Frontal cortex (tissue), 4 donors: ENCODE results near the gene FAHD2A. TPM values are rescaled to one million over a fixed set of nuclear protein-coding genes. Genes with fewer than 3 reads are reported as not detected.
"Not testable (repeated sequence)": the region's sequence is repeated elsewhere in the genome, so short reads cannot be mapped to it uniquely, and the experiment has no call there.

Experiments used
- DNase-seq, 2 donors: peaks; one replicate each; pipeline ENCODE4 v3.0.0; 2012; ENCODE audit warnings: low spot score in 2 of 2
- FAIRE-seq: peaks from 2 replicates; lab custom pipeline; 2012; peaks lifted over from hg19 to GRCh38; lab: Jason Lieb, UNC
- total RNA-seq: library from RNA; depleted of rRNA; stranded (reverse); fragments of >200 nt; gene quantifications from one replicate; pipeline ENCODE4 v1.2.3, GENCODE V29; 2014
- donor health status: control.
- donor health status: control.
- donor health status: control.

The FAHD2A gene
- total RNA-seq, 1 donor from 2014 or later: 5.7 TPM

DNA sequence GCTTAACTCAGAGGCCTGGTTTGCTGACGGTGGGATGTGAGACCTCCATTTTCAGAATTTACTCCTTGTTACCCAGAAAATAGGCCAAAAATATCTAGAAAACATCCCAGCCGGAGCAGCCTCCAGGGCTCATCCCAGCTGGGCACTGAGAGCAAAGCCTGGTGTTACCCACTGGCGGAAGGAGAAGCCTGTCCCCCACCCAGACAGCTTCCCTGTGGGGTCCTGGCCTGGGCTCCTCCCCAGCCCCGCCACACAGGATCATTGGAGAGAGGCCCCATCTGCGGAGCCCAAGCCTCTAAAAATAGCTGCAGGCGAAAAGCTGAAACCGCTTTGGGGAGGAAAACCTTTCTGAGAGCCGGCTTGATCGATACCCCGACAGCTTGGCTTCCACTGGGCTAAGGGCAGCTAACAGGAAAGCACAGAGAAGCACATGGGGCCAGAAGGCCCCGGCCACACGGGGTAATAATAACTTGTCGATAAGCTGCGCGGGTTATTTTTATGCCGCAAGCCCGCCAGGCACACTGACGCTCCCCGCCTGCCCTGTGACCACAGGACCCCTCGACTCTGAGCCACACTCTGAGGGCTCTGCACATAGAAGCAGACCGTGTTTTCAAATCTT is 26.9 kb upstream of the FAHD2A start:
- no peak for DNase-seq
- FAIRE-seq: no peak

DNA sequence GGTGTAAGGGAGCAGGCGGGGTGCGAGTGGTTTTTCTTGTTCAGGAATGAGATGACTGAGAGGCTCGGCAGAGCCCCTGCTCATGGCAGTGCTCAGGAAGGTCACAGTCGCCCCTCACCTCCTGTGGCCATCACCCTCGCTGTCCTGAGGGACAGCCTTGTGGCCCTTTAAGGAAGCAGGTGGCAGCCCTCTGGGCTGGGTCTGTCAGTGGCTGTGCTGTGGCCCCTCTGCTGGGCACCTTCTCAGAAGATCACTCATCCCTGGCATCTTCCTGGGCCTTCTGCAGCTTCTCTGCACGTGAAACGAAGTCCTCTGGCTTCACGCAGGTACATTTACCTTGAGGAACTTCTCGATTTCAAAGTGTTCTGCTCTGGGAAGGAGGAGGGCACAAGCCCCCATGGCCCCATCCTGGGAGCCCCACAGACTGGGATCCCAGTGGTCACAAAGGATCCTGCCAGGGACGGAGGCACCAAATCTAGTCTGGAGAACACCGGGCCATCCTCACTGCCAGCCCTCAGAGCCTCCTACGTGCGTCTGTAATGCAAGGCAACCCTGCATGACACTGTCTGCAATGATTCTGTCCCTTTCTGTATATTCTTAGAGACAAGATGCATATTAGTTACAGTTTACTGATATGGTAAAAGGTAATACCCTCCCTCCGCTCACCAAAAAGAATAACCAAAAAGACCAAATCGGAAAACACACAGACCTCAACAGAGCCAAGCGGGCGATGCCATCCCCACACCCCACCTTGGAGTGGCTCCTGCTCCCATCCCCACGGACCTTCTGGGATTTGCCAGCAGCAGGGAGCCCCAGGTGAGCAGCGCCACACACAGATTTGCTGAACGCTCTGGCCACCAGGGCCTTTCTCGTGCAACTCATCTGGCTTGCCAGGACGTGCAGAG is 25.9 kb upstream of the FAHD2A start:
- FAIRE-seq: no peak
- no peak for DNase-seq

DNA sequence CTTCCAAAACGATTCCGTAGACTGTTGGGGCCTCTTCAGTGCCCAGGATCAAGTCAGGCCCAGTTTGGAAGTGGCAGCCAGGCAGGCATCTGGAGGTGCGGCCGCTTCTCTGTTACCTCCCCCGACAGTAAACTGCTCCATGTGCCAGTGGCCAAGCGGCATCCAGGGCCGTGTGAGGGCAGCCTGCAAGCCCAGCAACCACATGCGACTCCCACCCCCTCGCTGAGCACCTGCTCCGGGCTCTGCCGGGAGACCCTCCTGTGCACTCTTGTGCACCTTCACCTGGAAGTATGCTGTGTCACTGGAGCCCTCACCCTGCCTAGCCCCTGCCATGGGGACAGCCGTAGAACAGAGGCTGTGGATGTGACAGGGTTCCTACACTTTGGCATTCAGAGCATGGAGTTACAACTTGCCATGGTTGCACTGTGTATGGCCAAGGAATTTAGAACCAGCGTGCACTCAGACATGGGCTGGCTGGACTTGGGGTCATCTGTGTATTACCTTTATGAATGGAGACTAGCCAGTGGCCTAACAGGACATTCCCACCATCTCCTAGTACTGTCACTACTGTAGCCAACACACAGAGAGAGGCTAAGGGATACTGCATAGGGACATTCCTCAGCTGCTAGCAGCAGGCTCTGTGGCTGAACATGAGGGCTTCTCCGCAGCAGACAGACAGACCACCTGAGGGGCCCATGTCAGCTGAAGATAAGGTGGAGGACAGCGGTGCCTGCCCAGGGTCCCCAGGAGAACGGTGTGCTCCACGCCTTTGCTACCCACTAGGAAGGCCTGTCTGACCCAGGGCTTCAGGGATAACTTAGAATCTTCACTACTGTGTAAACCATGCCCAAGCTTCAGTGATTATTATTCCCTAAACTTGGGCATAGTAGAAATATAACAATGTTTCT is 25.0 kb upstream of the FAHD2A start:
- FAIRE-seq (no peak), DNase-seq (no peak)

DNA sequence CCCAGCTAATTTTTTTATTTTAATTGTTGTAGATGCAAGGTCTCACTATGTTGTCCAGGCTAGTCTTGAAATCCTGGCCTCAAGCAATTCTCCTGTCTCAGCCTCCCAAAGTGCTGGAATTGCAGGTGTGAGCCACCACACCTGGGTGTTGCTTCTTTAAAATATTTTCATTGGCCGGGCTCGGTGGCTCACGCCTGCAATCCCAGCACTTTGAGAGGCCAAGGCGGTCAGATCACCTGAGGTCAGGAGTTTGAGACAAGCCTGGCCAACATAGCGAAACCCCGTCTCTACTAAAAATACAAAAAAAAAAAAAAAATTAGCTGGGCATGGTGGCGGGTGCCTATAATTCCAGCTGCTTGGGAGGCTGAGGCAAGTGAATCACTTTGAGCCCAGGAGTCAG is 24.2 kb upstream of the FAHD2A start:
- DNase-seq, FAIRE-seq: not testable (repeated sequence)

DNA sequence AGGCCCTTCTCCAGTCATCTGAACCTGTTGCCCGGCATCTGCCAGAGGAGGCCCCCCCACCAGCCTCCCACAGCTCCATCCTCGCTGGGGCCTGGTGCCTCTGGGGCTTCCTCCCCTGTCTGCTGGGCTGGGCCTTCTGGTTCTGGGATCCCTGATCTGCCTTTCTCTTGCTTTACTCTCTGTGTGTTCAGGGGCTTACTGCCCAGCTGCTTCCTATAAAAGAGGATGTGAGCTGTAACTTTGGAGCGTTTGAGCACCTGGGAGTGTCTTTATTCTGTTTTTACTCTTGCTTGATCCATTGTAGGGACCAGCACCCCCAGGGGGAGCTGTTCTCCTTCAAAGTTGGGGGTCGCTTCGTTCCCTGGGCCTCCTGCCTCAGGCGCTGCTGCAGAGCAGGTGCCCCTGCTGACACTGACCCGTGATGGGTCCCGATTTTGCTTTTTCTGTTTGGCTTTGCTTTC is 23.1 kb upstream of the FAHD2A start:
- DNase-seq (no peak), FAIRE-seq (no peak)

DNA sequence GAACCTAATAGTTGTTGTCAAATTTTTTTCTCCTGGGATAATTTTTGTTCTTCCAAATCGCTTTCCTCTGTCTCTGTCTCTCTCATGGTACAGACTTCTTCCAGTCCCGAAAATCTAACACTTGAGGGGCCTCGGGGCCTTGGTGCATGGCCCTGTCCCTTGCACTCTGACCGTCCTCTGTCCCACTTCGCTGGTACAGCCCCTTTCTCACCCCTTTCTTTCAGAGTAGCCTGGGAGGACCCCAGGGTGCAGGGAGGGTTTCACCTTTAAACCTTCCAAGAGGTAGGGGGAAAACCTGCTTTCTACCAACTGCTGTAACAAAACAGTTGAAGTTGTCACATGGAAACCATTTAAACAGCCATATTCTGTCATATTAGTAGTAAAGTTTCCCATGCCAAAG is 22.2 kb upstream of the FAHD2A start:
- no peak for FAIRE-seq
- no peak for DNase-seq

DNA sequence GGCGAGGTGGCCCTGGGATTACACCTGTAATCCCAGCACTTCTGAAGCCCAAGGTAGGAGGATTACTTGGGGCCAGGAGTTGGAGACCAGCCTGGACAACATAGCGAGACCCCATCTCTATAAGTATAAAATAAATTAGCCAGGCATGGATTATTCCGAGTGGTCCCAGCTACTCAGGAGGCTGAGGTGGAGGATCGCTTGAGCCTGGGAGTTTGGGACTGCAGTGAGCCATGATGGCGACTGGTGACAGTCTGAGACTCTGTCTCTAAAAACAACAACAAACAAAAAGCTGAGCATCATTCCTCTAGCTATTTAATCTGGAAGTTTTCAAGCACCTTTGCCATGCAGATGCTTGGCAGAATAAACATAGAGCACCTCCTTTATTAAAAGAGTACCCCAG is 21.8 kb upstream of the FAHD2A start:
- DNase-seq (no peak), FAIRE-seq (no peak)

DNA sequence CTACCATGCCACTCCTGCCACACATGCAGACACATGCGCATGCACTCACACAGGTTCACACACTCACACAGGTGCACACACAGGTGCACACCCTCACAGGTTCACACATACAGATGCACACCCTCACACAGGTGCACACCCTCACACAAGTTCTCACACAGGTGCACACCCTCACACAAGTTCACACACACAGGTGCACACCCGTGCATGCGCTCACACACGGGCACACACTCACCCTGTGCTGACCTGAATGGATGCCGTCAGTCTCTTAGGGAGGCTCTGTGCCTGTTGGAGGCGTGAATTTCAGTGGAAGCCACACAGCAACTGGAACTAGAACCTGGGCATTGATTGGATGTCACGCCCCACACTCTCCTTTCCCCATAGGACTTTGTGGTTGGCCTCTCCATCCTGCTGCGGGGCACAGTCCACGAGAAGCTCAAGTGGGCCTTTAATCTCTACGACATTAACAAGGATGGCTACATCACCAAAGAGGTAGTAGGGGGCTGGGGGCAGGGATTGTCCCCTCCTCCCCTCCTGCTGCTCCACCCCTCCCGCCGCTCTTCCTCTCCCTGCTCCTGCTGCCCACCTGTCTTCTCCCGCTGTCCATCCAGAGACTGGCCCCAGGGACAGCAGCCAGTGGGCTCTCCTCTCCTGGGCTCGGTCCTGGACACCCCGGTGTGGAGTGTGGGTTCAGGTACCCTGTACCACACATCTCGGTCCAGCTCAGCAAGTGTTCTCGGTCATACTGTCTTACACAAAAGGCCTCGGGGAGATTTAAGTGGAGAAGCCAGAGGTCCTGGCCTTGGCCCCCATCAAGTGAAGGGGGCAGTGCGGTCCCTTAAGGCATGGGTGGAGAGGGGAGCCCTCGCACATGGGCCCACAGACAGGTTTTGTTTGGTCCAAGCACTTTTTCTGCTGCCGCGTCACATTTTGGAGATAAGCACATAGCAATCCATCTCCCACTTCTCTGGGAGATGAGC is 21.0 kb upstream of the FAHD2A start:
- FAIRE-seq: no peak
- no peak for DNase-seq

DNA sequence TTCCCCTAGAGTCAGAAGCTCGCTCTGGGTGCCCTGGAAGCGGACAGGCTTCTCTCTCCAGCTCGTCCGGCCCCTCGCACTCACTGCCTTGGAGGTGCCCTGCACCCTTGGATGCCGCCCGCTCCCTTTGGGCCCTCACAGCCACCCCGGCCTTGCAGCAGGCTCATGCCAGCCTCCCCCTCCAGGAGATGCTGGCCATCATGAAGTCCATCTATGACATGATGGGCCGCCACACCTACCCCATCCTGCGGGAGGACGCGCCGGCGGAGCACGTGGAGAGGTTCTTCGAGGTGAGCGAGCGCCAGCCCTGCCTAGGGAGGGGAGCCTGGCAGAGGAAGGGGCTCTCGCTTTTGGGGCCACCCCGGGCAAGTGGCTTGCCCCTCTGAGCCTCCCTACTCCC is 20.3 kb upstream of the FAHD2A start:
- FAIRE-seq (no peak), DNase-seq (no peak)

DNA sequence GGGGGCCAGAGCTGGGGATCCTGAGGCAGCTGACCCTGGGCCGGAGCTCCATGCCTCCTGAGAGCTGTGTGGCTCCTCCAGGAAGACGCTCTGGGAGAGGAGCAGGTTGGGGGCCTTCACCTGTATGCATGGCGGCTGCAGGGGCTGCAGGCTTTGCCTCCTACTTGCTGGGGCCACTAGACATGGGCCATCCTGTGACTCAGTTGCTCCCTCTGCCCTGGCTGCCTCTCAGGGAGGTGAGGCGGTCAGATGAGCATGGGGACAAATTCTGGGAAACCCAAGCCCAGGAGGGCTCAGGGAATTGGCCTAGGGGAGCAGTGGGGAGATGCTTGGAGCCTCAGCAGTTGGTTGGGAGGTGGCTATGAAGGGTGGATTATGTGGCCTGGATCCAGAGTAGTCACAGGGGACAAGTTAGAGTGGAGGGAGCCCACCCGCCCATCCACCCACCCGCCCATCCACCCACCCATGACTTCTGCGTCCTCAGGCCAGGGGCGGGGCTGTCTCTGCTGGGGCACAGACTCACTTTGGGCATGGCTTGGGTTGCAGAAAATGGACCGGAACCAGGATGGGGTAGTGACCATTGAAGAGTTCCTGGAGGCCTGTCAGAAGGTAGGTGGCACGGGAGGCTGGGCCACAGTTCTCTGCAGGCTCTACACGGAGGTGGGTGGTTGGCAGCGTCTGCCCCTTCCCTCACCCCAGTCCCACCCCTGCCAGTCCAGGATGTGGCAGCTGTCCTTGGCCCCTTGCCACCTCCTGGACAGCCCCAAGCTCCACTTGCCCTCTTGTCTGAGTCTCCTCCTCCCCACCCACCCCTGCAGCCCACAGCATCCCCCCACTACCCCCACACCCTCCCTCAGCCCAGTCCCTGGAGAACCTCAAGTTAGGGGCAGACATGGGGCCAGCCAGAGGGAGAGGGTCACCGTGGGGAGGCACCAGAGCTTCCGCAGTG is 19.5 kb upstream of the FAHD2A start:
- no peak for DNase-seq
- no peak for FAIRE-seq

DNA sequence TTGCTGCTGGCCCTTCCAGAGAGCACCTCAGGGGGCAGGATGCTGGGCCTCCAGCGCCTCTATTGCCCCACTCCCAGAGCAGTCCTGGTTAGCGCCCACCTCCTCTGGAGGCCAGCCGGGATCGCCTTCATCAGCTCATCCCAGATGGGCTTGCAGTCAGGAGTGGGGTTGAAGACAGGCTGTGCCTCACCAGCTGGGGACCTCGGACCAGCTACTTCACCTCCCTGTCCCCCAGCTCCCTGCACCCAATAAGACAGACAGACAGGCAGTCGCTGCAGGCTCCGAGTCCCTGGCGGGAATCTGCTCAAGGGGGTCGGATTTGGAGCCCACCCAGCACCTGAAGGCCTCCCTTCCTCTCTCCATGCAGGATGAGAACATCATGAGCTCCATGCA is 18.9 kb upstream of the FAHD2A start:
- no peak for DNase-seq
- FAIRE-seq: no peak

DNA sequence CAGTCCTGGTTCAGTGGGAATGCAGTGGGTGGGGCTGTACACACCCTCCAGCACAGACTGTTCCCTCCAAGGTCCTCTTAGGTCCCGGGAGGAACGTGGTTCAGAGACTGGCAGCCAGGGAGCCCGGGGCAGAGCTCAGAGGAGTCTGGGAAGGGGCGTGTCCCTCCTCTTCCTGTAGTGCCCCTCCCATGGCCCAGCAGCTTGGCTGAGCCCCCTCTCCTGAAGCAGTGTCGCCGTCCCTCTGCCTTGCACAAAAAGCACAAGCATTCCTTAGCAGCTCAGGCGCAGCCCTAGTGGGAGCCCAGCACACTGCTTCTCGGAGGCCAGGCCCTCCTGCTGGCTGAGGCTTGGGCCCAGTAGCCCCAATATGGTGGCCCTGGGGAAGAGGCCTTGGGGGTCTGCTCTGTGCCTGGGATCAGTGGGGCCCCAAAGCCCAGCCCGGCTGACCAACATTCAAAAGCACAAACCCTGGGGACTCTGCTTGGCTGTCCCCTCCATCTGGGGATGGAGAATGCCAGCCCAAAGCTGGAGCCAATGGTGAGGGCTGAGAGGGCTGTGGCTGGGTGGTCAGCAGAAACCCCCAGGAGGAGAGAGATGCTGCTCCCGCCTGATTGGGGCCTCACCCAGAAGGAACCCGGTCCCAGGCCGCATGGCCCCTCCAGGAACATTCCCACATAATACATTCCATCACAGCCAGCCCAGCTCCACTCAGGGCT is 17.5 kb upstream of the FAHD2A start:
- DNase-seq (no peak), FAIRE-seq (no peak)

DNA sequence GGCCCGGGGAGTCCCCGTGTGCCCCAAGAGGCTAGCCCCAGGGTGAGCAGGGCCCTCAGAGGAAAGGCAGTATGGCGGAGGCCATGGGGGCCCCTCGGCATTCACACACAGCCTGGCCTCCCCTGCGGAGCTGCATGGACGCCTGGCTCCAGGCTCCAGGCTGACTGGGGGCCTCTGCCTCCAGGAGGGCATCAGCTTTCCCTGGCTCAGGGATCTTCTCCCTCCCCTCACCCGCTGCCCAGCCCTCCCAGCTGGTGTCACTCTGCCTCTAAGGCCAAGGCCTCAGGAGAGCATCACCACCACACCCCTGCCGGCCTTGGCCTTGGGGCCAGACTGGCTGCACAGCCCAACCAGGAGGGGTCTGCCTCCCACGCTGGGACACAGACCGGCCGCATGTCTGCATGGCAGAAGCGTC is 16.9 kb upstream of the FAHD2A start:
- FAIRE-seq: no peak
- no peak for DNase-seq

DNA sequence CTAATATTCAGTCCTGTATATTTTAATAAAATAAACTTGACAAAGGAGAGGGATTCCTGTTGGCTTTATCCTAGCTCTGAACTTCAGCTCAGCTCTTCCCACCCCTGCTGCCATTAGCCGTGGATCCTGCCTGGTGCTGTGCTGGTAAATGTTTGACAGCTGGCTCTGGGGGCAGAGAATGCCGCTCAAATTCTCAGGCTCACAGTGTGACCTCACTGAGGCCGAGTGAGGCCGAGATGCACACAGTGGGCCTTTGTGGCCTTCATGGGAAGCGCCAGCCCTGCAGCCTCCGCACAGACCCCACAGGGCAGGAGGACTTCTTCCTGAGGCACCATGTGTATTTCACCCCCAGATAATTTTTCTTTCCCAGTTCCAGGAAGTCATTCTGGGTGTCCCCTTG is 16.5 kb upstream of the FAHD2A start:
- DNase-seq: no peak
- no peak for FAIRE-seq

DNA sequence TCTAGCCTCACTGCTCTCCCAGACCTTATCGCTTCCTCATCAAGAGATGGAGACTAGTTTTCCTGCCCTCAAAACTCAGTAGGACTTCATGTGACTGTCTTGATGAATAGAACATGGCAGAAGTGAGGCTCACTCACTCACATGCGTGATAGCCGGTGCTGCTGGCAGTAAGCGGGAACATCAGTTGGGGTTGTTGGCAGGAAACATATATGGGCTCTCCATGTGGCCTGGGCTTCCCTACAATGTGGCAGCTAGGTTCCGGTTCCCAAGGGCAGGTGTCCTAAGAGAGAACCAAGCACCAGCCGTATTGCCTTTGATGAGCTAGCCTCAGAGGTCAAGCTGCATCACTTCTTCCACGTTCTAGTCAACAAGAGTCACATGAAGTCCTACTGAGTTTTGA is 15.2 kb upstream of the FAHD2A start:
- DNase-seq: no peak

DNA sequence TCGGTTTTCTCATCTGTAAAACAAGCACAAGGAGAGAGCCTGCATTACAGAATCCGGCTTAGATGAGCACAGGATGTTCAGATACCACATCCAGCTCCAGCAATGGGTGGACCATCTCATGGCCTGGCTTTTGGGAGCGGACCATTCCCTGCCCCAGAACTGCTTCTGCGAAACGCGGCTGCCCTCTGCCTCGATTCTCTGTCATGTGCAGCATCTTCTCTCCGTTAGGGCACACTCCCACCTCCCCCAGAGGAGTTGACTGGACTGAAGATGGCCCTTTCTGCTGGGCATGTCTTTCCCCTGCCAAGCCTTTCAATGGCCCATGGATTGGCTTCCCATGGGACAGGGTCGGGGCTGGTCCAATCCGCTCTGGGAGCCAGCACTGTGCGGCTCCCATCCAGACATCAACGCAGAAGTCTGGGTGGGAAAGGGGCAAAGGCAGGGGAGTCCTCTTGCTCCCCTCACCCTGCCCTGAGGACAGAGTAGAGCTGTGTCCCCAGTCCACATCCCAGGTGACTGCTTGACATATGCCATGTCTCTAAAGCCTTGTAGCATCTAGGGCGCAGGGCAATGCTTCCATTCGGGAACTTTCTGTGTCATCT is 14.3 kb upstream of the FAHD2A start:
- DNase-seq (no peak), FAIRE-seq (no peak)

More for the DNA sequence above, 15.2 kb upstream of the FAHD2A start:
- no peak for FAIRE-seq

DNA sequence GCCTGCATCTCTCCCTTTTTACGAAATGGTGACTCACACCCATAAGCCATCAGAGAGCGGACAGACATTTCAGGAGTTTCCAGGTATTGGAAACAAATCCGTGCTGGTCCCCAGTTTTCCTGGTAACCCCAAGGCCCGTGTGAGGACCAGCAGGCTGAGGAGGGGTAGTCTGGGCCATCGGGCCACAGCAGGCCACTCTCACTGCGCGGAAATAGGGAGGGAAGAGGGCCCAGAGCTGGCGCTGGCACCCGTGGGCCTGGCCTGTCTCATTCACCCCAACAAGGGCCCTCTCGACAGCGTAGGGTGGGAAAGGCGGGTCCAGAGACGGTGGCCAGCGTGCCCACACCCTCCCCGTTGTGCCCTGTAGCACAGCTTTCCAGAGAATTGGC is 13.7 kb upstream of the FAHD2A start:
- DNase-seq (no peak), FAIRE-seq (no peak)
